ENCODE measurements around the gene HGFAC.

HGFAC gene

DNA sequence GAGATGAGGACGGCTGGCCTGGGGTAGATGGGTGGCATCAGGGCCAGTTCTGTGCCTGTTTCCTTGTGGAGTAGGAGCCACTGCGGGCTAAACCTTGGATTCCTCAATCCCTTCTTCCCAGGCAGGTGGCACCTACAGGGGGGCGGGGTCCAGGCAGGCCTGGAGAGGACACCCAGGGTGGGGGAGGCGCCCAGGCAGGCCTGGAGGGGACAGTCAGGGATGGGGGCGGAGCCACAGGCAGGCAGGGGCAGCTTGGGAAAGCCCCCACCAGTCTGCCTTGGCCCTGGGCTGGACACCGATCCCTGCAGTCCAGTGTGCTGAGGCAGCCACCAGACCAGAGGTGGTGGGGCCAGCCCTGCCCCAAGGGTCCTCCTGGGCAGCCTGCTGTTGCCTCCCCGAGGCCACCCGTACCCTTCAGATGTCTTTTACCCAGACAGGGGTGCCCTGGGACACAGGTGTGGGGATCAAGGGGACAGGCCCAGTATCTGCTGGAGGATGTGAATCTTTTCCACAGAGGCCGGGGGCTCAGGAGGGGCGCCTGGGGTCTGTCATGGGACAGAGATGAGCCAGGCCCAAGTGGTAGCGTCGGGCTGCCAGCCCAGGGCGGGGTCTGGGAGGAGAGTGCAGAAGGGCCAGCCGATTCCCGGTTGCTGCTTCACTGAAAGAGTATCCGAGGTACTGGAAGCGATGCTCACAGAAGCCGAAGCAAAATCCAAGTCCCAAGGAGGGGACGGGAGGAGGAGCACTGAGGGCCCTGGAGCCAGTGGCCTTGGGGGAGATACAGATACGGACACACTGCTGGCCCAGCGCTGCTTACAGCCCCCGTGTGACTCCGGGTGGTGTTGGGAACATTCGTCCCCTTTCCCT lies 56.0 kb downstream of the HGFAC start:
- DNase-seq (ENCODE audit: insufficient read length, low spot score) = no peak
- FAIRE-seq = no peak
- TF ChIP-seq PAX5 (IDR thresholded peaks at IDR 0.05; ENCODE audit: insufficient read depth, low read length, severe bottlenecking) = no peak
- no peak for TF ChIP-seq POU2F2 (IDR thresholded peaks at IDR 0.05; ENCODE audit: low read depth, low read length)
- no peak for TF ChIP-seq POLR2AphosphoS5 (IDR thresholded peaks at IDR 0.05; ENCODE audit: low read depth, low read length)
- no peak for TF ChIP-seq TAF1 (IDR thresholded peaks at IDR 0.05; ENCODE audit: low read depth, low read length)
- TF ChIP-seq SPI1 (IDR thresholded peaks at IDR 0.05; ENCODE audit: low read depth, low read length) = no peak
- TF ChIP-seq POLR2A (IDR thresholded peaks at IDR 0.05; ENCODE audit: low read depth, low read length) = no peak

DNA sequence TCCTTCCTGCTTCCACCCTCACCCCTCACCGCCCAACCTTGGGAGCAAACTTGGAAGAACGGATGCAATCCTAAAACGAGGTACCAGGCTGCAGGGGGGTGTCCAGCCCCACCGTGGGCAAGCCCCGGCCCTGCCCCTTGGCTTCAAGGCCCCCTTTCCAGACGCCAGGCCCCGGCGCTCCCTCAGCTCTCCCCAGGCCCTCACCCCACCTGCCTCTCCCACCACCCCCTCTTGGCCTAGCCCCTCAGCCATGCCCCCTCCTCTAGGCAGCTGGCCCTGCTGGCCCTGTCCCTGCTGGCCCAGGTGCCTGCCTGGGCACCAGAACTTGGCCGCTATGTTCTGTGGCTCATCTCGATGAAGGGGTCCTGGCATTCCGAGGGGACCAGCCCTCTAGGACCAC lies 56.6 kb downstream of the HGFAC start:
- FAIRE-seq = no peak
- no peak for DNase-seq (ENCODE audit: insufficient read length, low spot score)
- TF ChIP-seq SPI1 (IDR thresholded peaks at IDR 0.05; ENCODE audit: low read depth, low read length) = no peak

Measured in GM12891 (cell line).